Measurements from ENCODE around the gene MAML2. TPM values are rescaled to one million over a fixed set of nuclear protein-coding genes. Genes with fewer than 3 reads are reported as not detected.

Gene MAML2
- total RNA-seq, 1 experiment from 2014 or later, result 2.7 TPM

DNA sequence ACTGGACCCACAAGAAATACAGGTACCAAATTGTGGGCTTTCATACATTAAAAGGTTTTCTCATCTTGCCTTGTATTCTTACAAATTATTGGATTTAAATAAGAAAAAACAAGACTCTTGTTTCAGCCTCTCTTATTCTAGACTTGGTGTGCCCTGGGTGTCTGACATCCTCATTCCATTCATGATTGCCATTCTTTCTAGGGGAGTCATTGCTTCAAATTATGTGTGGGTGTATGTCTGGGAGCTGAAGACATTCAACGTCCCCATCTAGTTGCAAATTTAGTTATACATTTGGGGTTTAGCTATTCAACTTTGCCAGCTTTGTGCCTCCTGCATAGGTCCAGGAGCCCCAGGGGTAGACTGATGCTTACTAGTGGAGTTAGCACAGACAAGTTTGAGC lies 18.1 kb downstream of the MAML2 start:
- H3K9me3 ChIP-seq (ENCODE audit: control insufficient read depth, low read depth, low read length), result no peaks in the 10 kb centered on the region
- peaks cover 10% of the 10 kb centered on the region for H3K4me1 ChIP-seq (ENCODE audit: insufficient read depth, low read length)
- no CpG with 5 or more reads among the region's 1 CpG for WGBS (ENCODE audit: extremely low coverage, insufficient read length, low lambda C conversion rate)
- H3K23me2 ChIP-seq (ENCODE audit: insufficient read length, low read depth, low read length, poor library complexity, severe bottlenecking), result no peaks in the 10 kb centered on the region
- no peak overlapping the region for H3K56ac ChIP-seq (ENCODE audit: insufficient read length, low read depth, low read length)
- no peak overlapping the region for H3K14ac ChIP-seq (ENCODE audit: insufficient read depth, low read length)
- no peaks in the 10 kb centered on the region for H4K20me1 ChIP-seq (ENCODE audit: control insufficient read depth, insufficient read depth, insufficient read length)
- no peaks in the 10 kb centered on the region for H3K79me1 ChIP-seq (ENCODE audit: insufficient read depth, low read depth, low read length, poor library complexity, severe bottlenecking)
- no peak overlapping the region for H2BK5ac ChIP-seq (ENCODE audit: insufficient read length, low read length)
- Mint-ChIP-seq H3K4me1 (peaks cover 32 to 54% of the 10 kb centered on the region in 2 experiments), H3K36me3 (ENCODE audit: insufficient read depth in 1 of 3, low read depth in 3 of 3) (no peaks in the 10 kb centered on the region; a peak in 2 of 7 replicates), H3K4me3 (no peak overlapping the region), H3K27ac (no peak overlapping the region), H3K9me3 (no peaks in the 10 kb centered on the region), H3K27me3 (ENCODE audit: low read depth) (no peaks in the 10 kb centered on the region)
- no peak overlapping the region for H3K4ac ChIP-seq (ENCODE audit: low read depth, low read length)
- H4K91ac ChIP-seq (ENCODE audit: insufficient read length, low read depth, low read length), result no peak overlapping the region
- no peaks in the 10 kb centered on the region for H3K27me3 ChIP-seq (ENCODE audit: insufficient read depth, low read length)
- H3T11ph ChIP-seq (ENCODE audit: low read length), result no peak overlapping the region
- TF ChIP-seq, protein P1, sequence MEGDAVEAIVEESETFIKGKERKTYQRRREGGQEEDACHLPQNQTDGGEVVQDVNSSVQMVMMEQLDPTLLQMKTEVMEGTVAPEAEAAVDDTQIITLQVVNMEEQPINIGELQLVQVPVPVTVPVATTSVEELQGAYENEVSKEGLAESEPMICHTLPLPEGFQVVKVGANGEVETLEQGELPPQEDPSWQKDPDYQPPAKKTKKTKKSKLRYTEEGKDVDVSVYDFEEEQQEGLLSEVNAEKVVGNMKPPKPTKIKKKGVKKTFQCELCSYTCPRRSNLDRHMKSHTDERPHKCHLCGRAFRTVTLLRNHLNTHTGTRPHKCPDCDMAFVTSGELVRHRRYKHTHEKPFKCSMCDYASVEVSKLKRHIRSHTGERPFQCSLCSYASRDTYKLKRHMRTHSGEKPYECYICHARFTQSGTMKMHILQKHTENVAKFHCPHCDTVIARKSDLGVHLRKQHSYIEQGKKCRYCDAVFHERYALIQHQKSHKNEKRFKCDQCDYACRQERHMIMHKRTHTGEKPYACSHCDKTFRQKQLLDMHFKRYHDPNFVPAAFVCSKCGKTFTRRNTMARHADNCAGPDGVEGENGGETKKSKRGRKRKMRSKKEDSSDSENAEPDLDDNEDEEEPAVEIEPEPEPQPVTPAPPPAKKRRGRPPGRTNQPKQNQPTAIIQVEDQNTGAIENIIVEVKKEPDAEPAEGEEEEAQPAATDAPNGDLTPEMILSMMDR (conservative IDR thresholded peaks at IDR 0.05), result no peak
- no peak overlapping the region for H2AFZ ChIP-seq (ENCODE audit: low read length)
- no peak overlapping the region for H2AK5ac ChIP-seq (ENCODE audit: insufficient read length, low read length)
- no peaks in the 10 kb centered on the region; the same call in 1 of the 2 replicates for H3K79me2 ChIP-seq (ENCODE audit: insufficient read depth, low read length)
- no peak overlapping the region for H3K27ac ChIP-seq (ENCODE audit: insufficient read length, low read depth, low read length)
- no peak overlapping the region for H4K8ac ChIP-seq (replicated peaks; ENCODE audit: insufficient read length, low read depth, low read length)
- no peak overlapping the region for H3K9ac ChIP-seq (ENCODE audit: extremely low read depth, insufficient read length, low read length)
- H3K23ac ChIP-seq (ENCODE audit: insufficient read length, low read depth, low read length), result no peak overlapping the region
- no peak overlapping the region for H2BK15ac ChIP-seq (ENCODE audit: low read depth, low read length)
- H2BK120ac ChIP-seq (ENCODE audit: low read depth, low read length, poor library complexity, severe bottlenecking), result no peak overlapping the region
- DNase-seq, result no peak
- H2BK12ac ChIP-seq (ENCODE audit: insufficient read length, low read depth, low read length), result no peak overlapping the region
- no peak overlapping the region for H3K18ac ChIP-seq (ENCODE audit: insufficient read length, low read depth, low read length)
- H4K5ac ChIP-seq (ENCODE audit: insufficient read length, low read depth, low read length), result no peak overlapping the region
- H2BK20ac ChIP-seq (ENCODE audit: low read depth, low read length, poor library complexity, severe bottlenecking), result no peak overlapping the region
- H3K4me2 ChIP-seq (ENCODE audit: insufficient read depth, insufficient read length, low read length), result no peak overlapping the region
